GM12875 (cell line): Measurements from ENCODE around the gene ITGB1.

Source experiments
- H3K4me3 ChIP-seq: one replicate; pipeline ENCODE4 v1.5.1; 2011; ENCODE audit warnings: low read depth, low read length, control low read depth
- CTCF ChIP-seq: IDR thresholded peaks from 2 replicates; pipeline ENCODE4 v1.5.1; 2011; ENCODE audit warnings: low read depth, mild to moderate bottlenecking, control low read depth, inconsistent platforms, low read length, moderate library complexity, borderline replicate concordance; ENCODE audit not compliant: insufficient read depth

Gene ITGB1

DNA sequence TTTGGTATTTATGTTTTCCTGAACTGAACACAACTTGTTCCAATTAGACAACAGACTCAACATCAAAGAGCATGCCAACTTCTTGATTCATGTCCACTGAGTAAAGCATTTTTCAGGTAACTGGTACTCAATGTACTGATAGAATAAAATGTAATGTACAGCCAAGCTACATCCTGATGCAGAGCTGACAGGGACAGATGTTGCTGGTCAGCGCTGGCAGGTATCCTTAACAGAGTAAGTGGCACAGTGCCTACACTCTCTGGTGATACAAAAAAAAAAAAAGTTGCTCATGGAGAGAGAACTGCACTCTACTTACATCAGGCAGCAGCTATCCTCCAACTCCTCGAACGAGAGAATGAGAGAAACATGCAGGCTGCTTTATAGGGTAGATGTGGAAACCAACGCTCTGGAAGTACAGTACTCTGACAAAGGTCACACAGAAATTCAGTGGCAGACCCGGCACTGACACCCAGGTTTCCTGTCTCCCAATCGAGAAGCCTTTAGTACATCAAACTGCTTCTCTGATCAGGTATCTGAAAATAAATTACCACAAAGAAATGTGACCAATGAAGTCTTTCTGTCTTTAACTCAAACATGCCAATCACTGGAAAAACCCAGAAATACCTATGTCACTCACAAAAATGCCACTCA lies 4.6 kb downstream of the ITGB1 start:
- H3K4me3 ChIP-seq = no peak overlapping the region
- TF ChIP-seq CTCF = no peak

DNA sequence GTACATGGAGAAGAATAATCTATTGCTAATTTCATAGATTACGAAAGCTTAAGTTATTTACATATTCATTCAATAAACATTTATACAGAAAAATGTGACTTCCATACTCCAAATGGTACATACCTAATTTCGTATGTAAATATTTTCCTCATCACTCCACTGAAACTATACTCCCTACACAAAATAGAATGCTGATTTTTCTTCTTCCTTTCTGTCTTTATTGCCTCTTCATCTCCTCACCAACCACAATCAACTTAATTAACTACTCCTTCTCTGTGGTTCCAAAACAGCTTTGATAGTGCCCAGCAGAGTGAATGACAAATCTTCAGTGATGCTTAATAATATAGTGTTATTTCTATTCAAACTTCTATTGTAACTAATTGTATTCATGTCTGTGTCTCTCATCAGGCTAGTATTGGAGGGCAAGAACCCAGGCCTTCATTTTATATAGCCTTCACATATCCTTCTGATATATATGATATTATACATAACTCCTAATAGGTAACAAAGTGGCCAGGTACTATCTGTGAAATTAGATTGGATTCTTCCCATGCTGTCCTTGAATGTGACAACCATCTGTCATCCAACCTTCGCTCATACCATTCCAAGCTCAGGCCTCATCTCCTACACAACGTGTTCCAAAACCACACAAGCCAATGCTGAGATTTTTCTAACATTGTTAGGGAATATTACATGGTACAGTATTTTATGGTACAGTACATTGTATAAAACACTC lies 5.3 kb downstream of the ITGB1 start:
- no peak for TF ChIP-seq CTCF
- H3K4me3 ChIP-seq = no peak overlapping the region

DNA sequence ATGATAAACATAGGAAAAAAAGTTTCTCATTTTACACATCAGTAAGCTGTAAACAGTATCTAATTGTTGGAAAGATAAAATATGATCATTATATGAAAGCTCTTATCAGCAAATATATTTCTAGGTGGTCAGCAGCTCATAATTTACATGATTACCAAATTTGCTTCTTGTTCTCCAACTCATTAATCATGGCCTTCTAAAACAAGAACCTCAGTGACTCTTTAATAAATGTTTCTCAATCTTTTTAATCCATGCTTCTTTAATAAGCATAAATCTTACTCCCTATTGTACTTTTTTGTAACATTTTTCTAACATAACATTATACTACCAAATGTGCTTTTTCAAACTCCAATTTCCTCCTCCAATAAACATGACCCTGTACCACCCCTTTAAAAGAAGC lies 5.9 kb downstream of the ITGB1 start:
- no peak overlapping the region for H3K4me3 ChIP-seq
- no peak for TF ChIP-seq CTCF

- no peak overlapping the region for H3K4me3 ChIP-seq
- no peak for TF ChIP-seq CTCF
Observed at GRCh38 chr10:32951111-32951510, 6.9 kb downstream of the ITGB1 start.

- H3K4me3 ChIP-seq = no peak overlapping the region
- TF ChIP-seq CTCF = no peak
Observed at GRCh38 chr10:32950591-32951108, 7.4 kb downstream of the ITGB1 start.

- TF ChIP-seq CTCF = no peak
- H3K4me3 ChIP-seq = no peak overlapping the region
Observed at GRCh38 chr10:32949221-32949678, 8.8 kb downstream of the ITGB1 start.

DNA sequence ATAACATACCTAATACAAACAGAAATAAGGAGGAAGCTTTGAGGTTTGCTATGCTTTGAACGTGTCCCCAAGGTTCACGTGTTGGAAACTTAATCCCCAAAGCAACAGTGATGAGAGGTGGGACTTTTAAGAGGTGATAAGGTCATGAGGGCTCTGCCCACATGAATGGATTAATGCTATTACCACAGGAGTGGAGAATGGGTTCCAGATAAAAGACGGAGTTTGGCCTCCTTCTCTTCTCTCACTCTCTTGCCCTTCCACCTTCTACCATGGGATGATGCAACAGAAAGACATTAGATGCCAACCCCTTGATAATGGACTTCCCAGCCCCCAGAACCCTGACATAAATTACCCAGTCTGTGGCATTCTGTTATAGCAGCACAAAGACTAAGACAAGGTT lies 9.6 kb downstream of the ITGB1 start:
- TF ChIP-seq CTCF = no peak
- no peak overlapping the region for H3K4me3 ChIP-seq
